GM18499 (cell line): Measurements from ENCODE around the gene SVIL.
"Not testable (repeated sequence)": the region's sequence is repeated elsewhere in the genome, so short reads cannot be mapped to it uniquely, and the experiment has no call there.

Source experiments
- ATAC-seq: cut with Tn5 transposase; IDR thresholded peaks from one replicate; pipeline ENCODE4 v1.9.1; 2021; ENCODE audit warnings: moderate number of reproducible peaks; ENCODE audit not compliant: insufficient read depth, unreplicated experiment

SVIL gene

GRCh38 chr10:29586509-29586908, 48.3 kb downstream of the SVIL start:
- ATAC-seq, result no peak

GRCh38 chr10:29585488-29585976, 49.2 kb downstream of the SVIL start:
- ATAC-seq, result no peak

DNA sequence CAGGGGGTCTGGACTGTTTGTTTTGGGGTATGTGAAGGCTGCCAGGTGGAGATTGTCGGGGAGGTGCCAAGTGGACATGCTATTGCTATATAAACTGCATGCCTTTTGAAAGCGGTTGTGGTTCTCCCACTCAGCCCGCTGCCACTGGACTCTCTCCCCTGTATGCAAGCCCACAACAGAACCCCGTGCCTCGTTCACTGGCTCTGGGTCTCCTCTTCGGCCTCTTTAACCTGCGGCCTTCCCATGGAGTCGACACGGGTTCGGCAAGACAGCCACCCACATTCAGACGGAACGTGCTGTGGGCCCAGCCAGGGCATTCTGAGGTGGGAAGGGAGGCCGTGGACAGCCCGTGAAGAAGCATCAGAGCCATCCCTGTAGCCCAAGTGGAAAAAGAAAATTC, 50.3 kb downstream of the SVIL start:
- no peak for ATAC-seq

GRCh38 chr10:29583674-29584073, 51.1 kb downstream of the SVIL start:
- no peak for ATAC-seq

GRCh38 chr10:29582769-29583168, 52.0 kb downstream of the SVIL start:
- ATAC-seq, result not testable (repeated sequence)

GRCh38 chr10:29579455-29579970, 55.3 kb downstream of the SVIL start:
- ATAC-seq, result no peak

GRCh38 chr10:29578457-29578856, 56.3 kb downstream of the SVIL start:
- ATAC-seq, result no peak

- ATAC-seq, result no peak
These were observed 58.1 kb downstream of the SVIL start for GRCh38 chr10:29576681-29577080.

DNA sequence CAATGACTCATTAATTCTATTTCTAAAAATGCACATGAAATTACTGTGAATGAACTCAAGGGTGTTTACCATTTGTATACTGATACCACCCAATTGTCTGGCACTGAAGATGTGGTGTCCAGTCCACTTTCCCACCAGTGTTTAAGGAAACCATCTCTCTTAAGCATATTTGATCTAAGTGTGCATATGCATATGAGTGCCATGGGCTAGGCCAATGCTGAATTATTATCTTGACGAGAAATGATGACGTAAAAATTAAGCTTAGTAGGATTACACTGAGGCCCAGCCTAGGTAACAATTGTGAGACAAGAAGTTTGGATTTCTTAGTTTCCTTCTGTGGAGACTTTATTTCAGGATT, 59.7 kb downstream of the SVIL start:
- ATAC-seq, result no peak

GRCh38 chr10:29574212-29575097, 60.3 kb downstream of the SVIL start:
- not testable (repeated sequence) for ATAC-seq

DNA sequence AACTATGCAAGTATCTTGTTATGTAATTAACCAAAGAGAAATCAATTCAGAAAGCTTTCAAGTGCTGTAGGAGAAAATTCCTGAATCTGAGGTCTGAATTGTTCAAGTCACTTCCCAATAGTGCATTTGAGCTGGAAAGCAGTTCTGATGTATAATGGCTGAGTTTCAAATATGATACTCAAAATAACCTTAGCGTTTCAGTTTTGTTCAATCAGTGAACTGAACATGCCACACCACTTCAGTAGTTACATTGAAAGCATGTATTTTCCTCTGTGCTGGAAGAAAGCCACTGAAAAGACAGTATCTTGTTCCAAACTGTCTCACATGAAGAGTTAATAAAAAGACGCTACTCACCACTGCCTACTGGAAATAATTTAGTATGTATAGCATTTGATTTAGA, 64.5 kb downstream of the SVIL start:
- not testable (repeated sequence) for ATAC-seq

DNA sequence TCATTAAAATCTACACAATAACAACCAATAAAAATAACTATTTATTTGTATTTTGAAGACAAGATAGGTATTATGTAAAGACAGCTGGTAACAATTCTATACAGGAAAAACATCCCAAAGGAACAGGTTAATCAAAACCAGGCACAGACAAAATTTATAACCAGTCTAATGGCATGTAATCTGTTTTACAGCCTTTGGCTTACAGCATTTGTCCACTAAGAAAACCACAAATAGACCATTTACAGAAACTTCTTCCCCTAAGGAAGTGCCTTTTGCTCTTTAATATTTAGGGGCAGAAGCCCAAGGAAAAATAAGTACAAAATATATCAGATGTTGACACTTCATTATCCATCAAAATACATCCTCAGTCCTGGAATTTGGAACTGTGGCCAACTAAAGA, 65.0 kb downstream of the SVIL start:
- no peak for ATAC-seq

GRCh38 chr10:29567003-29567402, 67.8 kb downstream of the SVIL start:
- no peak for ATAC-seq

- not testable (repeated sequence) for ATAC-seq
These were observed 68.6 kb downstream of the SVIL start for GRCh38 chr10:29566209-29566608.

GRCh38 chr10:29563420-29564035, 71.2 kb downstream of the SVIL start:
- ATAC-seq, result no peak

GRCh38 chr10:29563006-29563405, 71.8 kb downstream of the SVIL start:
- ATAC-seq, result peak; percentile 79

DNA sequence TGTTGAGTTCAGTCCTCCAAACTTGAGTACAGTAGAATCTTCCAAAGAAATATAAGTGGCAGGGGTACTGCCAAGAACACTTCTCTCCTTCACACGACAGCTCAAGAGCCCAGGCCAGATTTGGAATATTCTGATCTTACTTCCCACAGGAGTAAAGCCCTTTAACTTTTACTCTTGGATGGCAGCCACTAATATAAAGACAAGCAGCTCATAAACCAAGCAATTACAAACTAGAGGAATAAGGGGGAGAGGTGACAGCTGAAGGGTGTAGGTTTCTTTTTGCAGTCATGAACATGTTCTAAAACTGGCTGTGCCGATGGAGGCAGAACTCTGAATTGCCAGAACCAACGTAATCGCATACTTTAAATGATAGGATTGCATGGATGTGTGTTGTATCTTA, 74.8 kb downstream of the SVIL start:
- no peak for ATAC-seq

- no peak for ATAC-seq
These were observed 77.1 kb downstream of the SVIL start for GRCh38 chr10:29557665-29558064.

GRCh38 chr10:29555746-29556481, 78.9 kb downstream of the SVIL start:
- no peak for ATAC-seq

DNA sequence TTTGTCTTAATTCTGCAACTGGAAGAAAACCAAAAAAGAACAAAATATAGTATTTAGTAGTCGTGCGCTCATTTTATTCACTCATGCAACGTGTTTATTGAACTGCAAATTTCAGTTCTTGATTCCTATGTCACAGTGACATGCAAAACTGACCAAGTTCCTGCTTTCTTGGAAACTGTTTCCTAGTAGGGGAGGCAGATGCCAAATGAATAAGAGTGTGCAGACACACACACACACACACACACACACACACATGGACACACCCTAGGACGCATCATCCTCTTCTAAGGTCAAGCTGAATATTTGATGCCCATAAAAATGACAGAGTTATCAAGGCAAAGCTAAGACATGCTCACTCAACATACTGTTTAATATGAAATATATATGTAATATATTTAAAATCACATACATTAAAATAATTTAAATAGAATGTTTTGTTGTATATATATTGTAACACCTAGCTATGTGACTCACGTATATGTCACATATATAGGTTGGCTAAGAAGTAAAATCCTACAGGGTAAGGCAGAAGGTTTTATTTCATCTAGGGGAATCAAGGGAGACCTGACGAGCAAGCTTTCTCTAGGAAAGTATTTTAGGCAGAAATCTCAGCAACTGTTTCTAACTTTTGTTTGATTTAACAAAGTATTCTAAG, 79.6 kb downstream of the SVIL start:
- no peak for ATAC-seq
